ENCODE measurements around the gene KLHL18.

DNA sequence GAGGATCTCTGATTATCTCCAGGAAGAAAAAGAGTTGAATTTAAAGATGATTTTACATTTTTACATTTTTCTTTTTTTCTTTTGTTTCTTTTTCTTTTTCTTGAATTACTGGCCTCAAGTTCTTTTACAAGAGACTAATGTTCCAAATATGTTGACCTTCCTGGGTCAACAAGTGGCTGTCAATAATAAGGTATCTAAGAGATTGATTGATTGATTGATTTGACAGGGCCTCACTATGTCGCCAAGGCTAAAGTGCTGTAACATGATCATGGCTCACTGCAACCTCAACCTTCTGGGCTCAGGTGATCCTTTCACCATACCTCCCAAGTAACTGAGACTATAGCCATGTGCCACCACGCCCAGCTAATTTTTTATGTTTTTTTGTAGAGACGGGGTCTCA lies 44.7 kb upstream of the KLHL18 start:
- TF ChIP-seq, protein P1, sequence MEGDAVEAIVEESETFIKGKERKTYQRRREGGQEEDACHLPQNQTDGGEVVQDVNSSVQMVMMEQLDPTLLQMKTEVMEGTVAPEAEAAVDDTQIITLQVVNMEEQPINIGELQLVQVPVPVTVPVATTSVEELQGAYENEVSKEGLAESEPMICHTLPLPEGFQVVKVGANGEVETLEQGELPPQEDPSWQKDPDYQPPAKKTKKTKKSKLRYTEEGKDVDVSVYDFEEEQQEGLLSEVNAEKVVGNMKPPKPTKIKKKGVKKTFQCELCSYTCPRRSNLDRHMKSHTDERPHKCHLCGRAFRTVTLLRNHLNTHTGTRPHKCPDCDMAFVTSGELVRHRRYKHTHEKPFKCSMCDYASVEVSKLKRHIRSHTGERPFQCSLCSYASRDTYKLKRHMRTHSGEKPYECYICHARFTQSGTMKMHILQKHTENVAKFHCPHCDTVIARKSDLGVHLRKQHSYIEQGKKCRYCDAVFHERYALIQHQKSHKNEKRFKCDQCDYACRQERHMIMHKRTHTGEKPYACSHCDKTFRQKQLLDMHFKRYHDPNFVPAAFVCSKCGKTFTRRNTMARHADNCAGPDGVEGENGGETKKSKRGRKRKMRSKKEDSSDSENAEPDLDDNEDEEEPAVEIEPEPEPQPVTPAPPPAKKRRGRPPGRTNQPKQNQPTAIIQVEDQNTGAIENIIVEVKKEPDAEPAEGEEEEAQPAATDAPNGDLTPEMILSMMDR (IDR thresholded peaks at IDR 0.05): no peak
- TF ChIP-seq POLR2AphosphoS5 (IDR thresholded peaks at IDR 0.05; ENCODE audit: insufficient read depth in 1 of 2, low read depth in 1 of 2) (no peak), POLR2A (IDR thresholded peaks at IDR 0.05) (no peak)

All from vagina (tissue), 2 donors.